K562 (cell line): ENCODE results near the gene NRG3.

Experiments used
- ELK1 ChIP-seq: sonication (generic); formaldehyde crosslinking; IDR thresholded peaks from 2 replicates; pipeline ENCODE4 v1.8.1; 2022; ENCODE audit warnings: missing genetic modification reagents
- EP300 ChIP-seq: IDR thresholded peaks from 2 replicates; pipeline ENCODE4 v1.6.1; 2012; ENCODE audit warnings: low read length, improper control_type of control experiment
- NFE2 ChIP-seq: IDR thresholded peaks from 2 replicates; pipeline ENCODE4 v1.6.1; 2014; ENCODE audit warnings: antibody characterized with exemption, low read depth
- RFX5 ChIP-seq: IDR thresholded peaks from 2 replicates; pipeline ENCODE4 v1.6.1; 2011; ENCODE audit warnings: low read depth, mild to moderate bottlenecking, improper control_type of control experiment, low read length
- TAF1 ChIP-seq: IDR thresholded peaks from 2 replicates; pipeline ENCODE4 v1.6.1; 2011; ENCODE audit warnings: mild to moderate bottlenecking, low read length, moderate library complexity; ENCODE audit not compliant: insufficient read depth, control insufficient read depth, severe bottlenecking; ENCODE audit errors: extremely low read depth
- TEAD1 ChIP-seq, 2 experiments: fragments of 450-650 bp in 1 of 2; sonication (generic) in 1 of 2; formaldehyde crosslinking; IDR thresholded peaks; 2 replicates each; pipeline versions ENCODE4 v1.4.0 to v1.8.0; 2020 to 2022; ENCODE audit warnings: mild to moderate bottlenecking in 2 of 2, missing genetic modification reagents in 1 of 2
- ZFP36 ChIP-seq: fragments of 150-350 bp; IDR thresholded peaks from 2 replicates; pipeline ENCODE4 v1.6.1; 2018; ENCODE audit warnings: low read length, low read depth; ENCODE audit not compliant: partially characterized antibody
- TF ChIP-seq, protein P1 (sequence below): sonication (generic); formaldehyde crosslinking; IDR thresholded peaks from 2 replicates; pipeline ENCODE4 v1.8.0; 2022; ENCODE audit warnings: missing genetic modification reagents, mild to moderate bottlenecking, moderate library complexity, borderline replicate concordance

GRCh38 chr10:82176587-82176986 lies 301.6 kb downstream of the NRG3 start:
- TF ChIP-seq, protein P1, sequence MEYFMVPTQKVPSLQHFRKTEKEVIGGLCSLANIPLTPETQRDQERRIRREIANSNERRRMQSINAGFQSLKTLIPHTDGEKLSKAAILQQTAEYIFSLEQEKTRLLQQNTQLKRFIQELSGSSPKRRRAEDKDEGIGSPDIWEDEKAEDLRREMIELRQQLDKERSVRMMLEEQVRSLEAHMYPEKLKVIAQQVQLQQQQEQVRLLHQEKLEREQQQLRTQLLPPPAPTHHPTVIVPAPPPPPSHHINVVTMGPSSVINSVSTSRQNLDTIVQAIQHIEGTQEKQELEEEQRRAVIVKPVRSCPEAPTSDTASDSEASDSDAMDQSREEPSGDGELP (CRISPR knock-in tag) = no peak
- no peak for TF ChIP-seq ZFP36
- no peak for TF ChIP-seq TAF1
- no peak for TF ChIP-seq TEAD1 (CRISPR knock-in tag; IDR thresholded peaks at IDR 0.05)
- TF ChIP-seq NFE2 = no peak
- TF ChIP-seq EP300 = no peak
- TF ChIP-seq RFX5 = no peak
- no peak for TF ChIP-seq ELK1 (CRISPR knock-in tag)
